ENCODE results near the gene KATNAL2. TPM values are rescaled to one million over a fixed set of nuclear protein-coding genes. Genes with fewer than 3 reads are reported as not detected.
"Not testable (repeated sequence)": the region's sequence is repeated elsewhere in the genome, so short reads cannot be mapped to it uniquely, and the experiment has no call there.

The KATNAL2 gene
- total RNA-seq, 4 donors from 2014 or later = 1.1 to 10.1 (median 1.9) TPM

DNA sequence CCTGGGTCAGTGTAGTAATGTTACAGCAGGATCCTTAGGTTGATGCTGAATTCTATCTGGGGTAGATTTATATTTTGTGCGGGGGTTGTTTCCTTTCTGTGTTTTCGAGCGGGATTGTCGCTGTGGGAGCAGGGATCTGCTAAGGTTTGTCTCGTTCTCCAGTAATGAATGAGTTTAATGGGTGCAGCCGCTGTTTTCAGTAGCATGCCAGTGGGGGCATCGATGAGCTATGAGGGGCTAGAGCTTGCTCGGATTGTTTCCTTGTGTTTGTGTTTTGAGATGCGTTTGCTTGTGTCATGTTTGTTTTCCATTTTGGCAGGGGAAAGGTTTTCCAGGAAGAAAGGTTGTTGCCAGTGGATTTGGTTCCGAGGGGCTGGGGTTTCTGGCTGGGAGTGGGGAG lies 48.9 kb downstream of the KATNAL2 start:
- not testable (repeated sequence) for H3K9me3 ChIP-seq; H3K27ac ChIP-seq; DNase-seq (ENCODE audit: low spot score in 2 of 2); H3K4me3 ChIP-seq; H3K27me3 ChIP-seq; H3K36me3 ChIP-seq; H3K4me1 ChIP-seq
- no CpG with 5 or more reads among the region's 10 CpGs for WGBS

DNA sequence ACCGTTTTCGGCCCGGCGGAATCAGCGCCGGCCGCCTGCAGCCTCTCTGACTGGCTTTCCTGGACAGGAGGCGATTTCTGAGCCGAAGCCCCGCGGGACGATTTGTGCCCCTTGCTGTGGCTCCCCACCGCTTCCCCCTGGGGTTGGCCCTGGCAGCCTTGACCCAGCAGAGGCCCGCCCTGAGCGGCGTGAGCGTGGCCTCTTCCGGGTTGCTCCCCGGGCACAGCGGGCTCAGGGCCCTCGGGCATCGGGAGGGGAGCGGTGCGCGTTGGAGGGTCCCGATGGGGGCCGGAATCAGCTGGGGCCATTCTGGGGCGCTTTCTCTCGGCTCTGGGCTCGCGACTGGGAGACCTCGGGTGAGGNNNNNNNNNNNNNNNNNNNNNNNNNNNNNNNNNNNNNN lies 52.1 kb downstream of the KATNAL2 start:
- not testable (repeated sequence) for H3K9me3 ChIP-seq; H3K4me3 ChIP-seq; H3K27ac ChIP-seq; H3K27me3 ChIP-seq; H3K36me3 ChIP-seq; DNase-seq (ENCODE audit: low spot score in 2 of 2); H3K4me1 ChIP-seq
- no CpG with 5 or more reads among the region's 32 CpGs for WGBS

DNA sequence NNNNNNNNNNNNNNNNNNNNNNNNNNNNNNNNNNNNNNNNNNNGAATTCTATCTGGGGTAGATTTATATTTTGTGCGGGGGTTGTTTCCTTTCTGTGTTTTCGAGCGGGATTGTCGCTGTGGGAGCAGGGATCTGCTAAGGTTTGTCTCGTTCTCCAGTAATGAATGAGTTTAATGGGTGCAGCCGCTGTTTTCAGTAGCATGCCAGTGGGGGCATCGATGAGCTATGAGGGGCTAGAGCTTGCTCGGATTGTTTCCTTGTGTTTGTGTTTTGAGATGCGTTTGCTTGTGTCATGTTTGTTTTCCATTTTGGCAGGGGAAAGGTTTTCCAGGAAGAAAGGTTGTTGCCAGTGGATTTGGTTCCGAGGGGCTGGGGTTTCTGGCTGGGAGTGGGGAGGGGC lies 102.5 kb downstream of the KATNAL2 start:
- H3K4me1 ChIP-seq; H3K27ac ChIP-seq; H3K27me3 ChIP-seq; H3K36me3 ChIP-seq; H3K9me3 ChIP-seq; DNase-seq (ENCODE audit: low spot score in 2 of 2); H3K4me3 ChIP-seq: not testable (repeated sequence)
- WGBS = no CpG with 5 or more reads among the region's 10 CpGs

DNA sequence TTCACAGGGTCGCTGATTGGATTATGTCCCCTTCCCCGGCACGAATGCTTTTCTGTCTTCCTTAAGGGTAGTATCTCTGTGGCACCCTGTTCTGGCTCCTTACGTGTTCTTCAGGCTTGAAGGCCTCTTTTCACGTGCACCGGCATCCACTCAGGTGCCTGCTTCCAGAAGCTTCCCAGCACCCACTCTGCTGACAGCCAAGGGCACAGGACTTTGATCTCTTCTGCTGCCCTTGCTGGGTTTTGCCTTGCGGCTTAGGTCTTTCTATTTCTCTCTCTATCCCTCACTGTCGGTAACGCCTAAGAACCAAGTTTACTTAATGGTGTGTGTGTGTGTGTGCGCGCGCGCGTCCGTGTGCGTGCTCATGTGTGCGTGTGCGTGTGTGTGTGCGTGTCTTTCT lies 103.4 kb downstream of the KATNAL2 start:
- no CpG with 5 or more reads among the region's 19 CpGs for WGBS
- not testable (repeated sequence) for H3K9me3 ChIP-seq; H3K27me3 ChIP-seq; DNase-seq (ENCODE audit: low spot score in 2 of 2); H3K36me3 ChIP-seq; H3K27ac ChIP-seq; H3K4me1 ChIP-seq; H3K4me3 ChIP-seq

DNA sequence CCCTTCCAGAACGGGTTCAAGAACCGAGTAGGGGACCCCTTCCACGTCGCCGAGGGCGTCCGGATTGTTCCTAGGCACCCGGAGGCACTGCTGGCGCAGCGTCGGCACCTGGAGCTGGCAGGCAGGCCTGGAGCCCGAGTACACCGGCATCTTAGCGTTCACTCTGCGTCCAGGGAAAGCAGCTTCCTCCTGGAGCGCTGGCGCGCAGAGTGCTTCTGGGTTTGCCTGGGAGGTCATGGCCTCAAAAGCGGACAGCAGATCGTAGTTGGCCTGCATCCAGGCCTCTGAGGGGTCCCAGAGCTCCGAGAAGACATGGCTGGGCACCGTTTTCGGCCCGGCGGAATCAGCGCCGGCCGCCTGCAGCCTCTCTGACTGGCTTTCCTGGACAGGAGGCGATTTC lies 105.4 kb downstream of the KATNAL2 start:
- 90% methylated on average over 6 of the region's 29 CpGs for WGBS
- not testable (repeated sequence) for H3K27me3 ChIP-seq; H3K4me1 ChIP-seq; H3K27ac ChIP-seq; H3K36me3 ChIP-seq; DNase-seq (ENCODE audit: low spot score in 2 of 2); H3K4me3 ChIP-seq; H3K9me3 ChIP-seq

DNA sequence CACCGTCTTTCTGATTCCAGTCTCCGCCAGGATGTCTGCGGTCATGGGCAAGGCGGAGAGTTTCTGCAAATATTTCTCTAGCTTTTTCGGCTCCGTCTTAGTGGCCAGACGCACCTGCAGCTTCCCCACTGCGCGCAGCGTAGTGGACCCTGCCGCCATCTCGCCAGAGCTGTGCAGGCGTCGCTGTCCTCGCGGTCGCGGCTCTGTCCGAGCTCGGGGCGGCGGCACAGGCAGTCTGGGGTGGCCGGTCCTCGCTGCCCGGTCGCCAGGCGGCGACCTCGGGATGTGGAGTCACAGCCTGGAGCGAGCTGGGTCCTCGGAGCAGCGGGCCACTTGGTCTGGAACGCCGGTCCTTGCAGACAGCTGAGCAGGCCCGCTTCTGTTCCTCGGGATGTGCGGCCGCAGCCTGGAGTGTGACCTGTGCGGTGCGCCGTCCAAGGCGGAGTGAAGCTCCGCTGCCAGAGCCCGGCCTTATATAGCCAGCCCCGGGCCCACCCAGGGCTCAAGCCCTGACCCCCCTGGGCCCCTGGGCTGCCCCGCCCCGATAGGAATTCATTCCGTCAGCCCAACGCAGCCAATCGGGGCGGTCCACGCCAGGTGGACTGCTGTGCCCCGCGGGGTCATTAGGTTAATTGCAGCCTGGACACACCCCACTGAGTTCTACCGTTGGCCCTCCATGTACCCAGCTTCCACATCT lies 106.5 kb downstream of the KATNAL2 start:
- not testable (repeated sequence) for DNase-seq (ENCODE audit: low spot score in 2 of 2); H3K27me3 ChIP-seq; H3K36me3 ChIP-seq; H3K27ac ChIP-seq; H3K4me1 ChIP-seq; H3K4me3 ChIP-seq; H3K9me3 ChIP-seq
- no CpG with 5 or more reads among the region's 55 CpGs for WGBS

DNA sequence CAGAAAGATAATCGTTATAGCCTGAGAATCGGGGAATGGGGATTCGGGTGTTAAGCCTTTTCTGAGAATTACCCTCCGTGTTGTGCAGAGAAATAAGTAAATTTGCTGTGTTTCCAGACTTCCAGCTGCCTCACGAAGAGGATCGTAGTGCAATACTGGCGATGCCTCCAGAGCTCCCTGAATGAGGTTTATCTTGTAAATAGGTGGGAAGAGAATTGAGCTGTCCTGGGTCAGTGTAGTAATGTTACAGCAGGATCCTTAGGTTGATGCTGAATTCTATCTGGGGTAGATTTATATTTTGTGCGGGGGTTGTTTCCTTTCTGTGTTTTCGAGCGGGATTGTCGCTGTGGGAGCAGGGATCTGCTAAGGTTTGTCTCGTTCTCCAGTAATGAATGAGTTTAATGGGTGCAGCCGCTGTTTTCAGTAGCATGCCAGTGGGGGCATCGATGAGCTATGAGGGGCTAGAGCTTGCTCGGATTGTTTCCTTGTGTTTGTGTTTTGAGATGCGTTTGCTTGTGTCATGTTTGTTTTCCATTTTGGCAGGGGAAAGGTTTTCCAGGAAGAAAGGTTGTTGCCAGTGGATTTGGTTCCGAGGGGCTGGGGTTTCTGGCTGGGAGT lies 108.3 kb downstream of the KATNAL2 start:
- not testable (repeated sequence) for H3K9me3 ChIP-seq; H3K4me1 ChIP-seq; H3K4me3 ChIP-seq; DNase-seq (ENCODE audit: low spot score in 2 of 2); H3K27ac ChIP-seq; H3K36me3 ChIP-seq; H3K27me3 ChIP-seq
- WGBS = 93% methylated on average over 11 of the region's 17 CpGs

DNA sequence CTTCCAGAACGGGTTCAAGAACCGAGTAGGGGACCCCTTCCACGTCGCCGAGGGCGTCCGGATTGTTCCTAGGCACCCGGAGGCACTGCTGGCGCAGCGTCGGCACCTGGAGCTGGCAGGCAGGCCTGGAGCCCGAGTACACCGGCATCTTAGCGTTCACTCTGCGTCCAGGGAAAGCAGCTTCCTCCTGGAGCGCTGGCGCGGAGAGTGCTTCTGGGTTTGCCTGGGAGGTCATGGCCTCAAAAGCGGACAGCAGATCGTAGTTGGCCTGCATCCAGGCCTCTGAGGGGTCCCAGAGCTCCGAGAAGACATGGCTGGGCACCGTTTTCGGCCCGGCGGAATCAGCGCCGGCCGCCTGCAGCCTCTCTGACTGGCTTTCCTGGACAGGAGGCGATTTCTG lies 111.3 kb downstream of the KATNAL2 start:
- H3K4me1 ChIP-seq; H3K27ac ChIP-seq; H3K9me3 ChIP-seq; DNase-seq (ENCODE audit: low spot score in 2 of 2); H3K36me3 ChIP-seq; H3K27me3 ChIP-seq; H3K4me3 ChIP-seq: not testable (repeated sequence)
- WGBS = 95% methylated on average over 8 of the region's 29 CpGs

DNA sequence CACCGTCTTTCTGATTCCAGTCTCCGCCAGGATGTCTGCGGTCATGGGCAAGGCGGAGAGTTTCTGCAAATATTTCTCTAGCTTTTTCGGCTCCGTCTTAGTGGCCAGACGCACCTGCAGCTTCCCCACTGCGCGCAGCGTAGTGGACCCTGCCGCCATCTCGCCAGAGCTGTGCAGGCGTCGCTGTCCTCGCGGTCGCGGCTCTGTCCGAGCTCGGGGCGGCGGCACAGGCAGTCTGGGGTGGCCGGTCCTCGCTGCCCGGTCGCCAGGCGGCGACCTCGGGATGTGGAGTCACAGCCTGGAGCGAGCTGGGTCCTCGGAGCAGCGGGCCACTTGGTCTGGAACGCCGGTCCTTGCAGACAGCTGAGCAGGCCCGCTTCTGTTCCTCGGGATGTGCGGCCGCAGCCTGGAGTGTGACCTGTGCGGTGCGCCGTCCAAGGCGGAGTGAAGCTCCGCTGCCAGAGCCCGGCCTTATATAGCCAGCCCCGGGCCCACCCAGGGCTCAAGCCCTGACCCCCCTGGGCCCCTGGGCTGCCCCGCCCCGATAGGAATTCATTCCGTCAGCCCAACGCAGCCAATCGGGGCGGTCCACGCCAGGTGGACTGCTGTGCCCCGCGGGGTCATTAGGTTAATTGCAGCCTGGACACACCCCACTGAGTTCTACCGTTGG lies 112.4 kb downstream of the KATNAL2 start:
- H3K9me3 ChIP-seq; H3K4me3 ChIP-seq; H3K27ac ChIP-seq; H3K36me3 ChIP-seq; H3K4me1 ChIP-seq; DNase-seq (ENCODE audit: low spot score in 2 of 2); H3K27me3 ChIP-seq: not testable (repeated sequence)
- no CpG with 5 or more reads among the region's 55 CpGs for WGBS

DNA sequence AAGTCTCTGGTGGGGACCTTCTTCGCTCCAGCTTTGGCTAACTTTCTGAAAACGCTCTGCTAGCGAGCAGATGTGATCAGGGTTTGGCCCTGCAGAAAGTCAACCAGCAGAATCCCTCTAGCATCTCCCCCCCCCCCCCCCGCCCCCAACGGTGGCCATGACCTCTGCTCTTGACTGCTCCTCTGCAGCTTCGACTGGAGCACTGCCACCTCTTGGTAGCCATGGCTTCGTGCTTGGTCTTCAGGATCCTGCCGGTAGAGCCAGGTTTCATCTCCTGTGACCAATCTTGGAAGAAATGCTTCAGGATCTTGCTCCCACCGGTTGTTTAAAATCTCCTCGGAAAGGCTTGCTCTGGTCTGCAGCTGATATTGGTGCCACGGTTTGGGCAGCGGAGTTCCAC lies 113.5 kb downstream of the KATNAL2 start:
- 89% methylated on average over 5 of the region's 12 CpGs for WGBS
- not testable (repeated sequence) for H3K9me3 ChIP-seq; H3K4me1 ChIP-seq; H3K4me3 ChIP-seq; DNase-seq (ENCODE audit: low spot score in 2 of 2); H3K27ac ChIP-seq; H3K27me3 ChIP-seq; H3K36me3 ChIP-seq
